H9 (cell line): ENCODE measurements around the gene FLOT2. TPM values are rescaled to one million over a fixed set of nuclear protein-coding genes. Genes with fewer than 3 reads are reported as not detected.

Experiments used
- DNase-seq: peaks from one replicate; pipeline ENCODE4 v3.0.0-alpha.2; 2017
- H2AFZ ChIP-seq: one replicate; pipeline ENCODE4 v1.6.1; 2013; ENCODE audit warnings: mild to moderate bottlenecking, low read length, control low read depth, moderate library complexity
- H2AK5ac ChIP-seq: 2 replicates; pipeline ENCODE4 v1.6.1; 2013; ENCODE audit warnings: low read length, control low read depth, mixed read lengths; ENCODE audit not compliant: insufficient read length
- H2BK120ac ChIP-seq: one replicate; pipeline ENCODE4 v1.6.1; 2013; ENCODE audit warnings: low read depth, mild to moderate bottlenecking, low read length, control low read depth, inconsistent platforms; ENCODE audit not compliant: poor library complexity, severe bottlenecking
- H2BK12ac ChIP-seq: 2 replicates; pipeline ENCODE4 v1.6.1; 2013; ENCODE audit warnings: low read length, control low read depth, mixed read lengths, low read depth; ENCODE audit not compliant: insufficient read length
- H2BK15ac ChIP-seq: 2 replicates; pipeline ENCODE4 v1.6.1; 2013; ENCODE audit warnings: low read depth, low read length, control low read depth
- H2BK20ac ChIP-seq: one replicate; pipeline ENCODE4 v1.6.1; 2013; ENCODE audit warnings: low read depth, mild to moderate bottlenecking, low read length, control low read depth, inconsistent platforms; ENCODE audit not compliant: poor library complexity, severe bottlenecking
- H2BK5ac ChIP-seq: 2 replicates; pipeline ENCODE4 v1.6.1; 2013; ENCODE audit warnings: low read length, control low read depth, mixed read lengths; ENCODE audit not compliant: insufficient read length
- H3K14ac ChIP-seq: 2 replicates; pipeline ENCODE4 v1.6.1; 2013; ENCODE audit warnings: low read length, control low read depth; ENCODE audit not compliant: insufficient read depth
- H3K18ac ChIP-seq: 2 replicates; pipeline ENCODE4 v1.6.1; 2013; ENCODE audit warnings: low read depth, mild to moderate bottlenecking, mixed read lengths, low read length, control low read depth; ENCODE audit not compliant: insufficient read length
- H3K23ac ChIP-seq: 2 replicates; pipeline ENCODE4 v1.6.1; 2013; ENCODE audit warnings: low read length, control low read depth, mixed read lengths, low read depth; ENCODE audit not compliant: insufficient read length
- H3K23me2 ChIP-seq: 2 replicates; pipeline ENCODE4 v1.6.1; 2013; ENCODE audit warnings: low read depth, mild to moderate bottlenecking, mixed read lengths, low read length, control low read depth; ENCODE audit not compliant: insufficient read length, poor library complexity, severe bottlenecking
- H3K27ac ChIP-seq: 2 replicates; pipeline ENCODE4 v1.5.1; 2013; ENCODE audit warnings: low read length, control low read depth, mixed read lengths, low read depth; ENCODE audit not compliant: insufficient read length
- H3K27me3 ChIP-seq: 2 replicates; pipeline ENCODE4 v1.6.1; 2013; ENCODE audit warnings: low read length, control low read depth, inconsistent platforms; ENCODE audit not compliant: insufficient read depth
- H3K4ac ChIP-seq: 2 replicates; pipeline ENCODE4 v1.6.1; 2013; ENCODE audit warnings: low read depth, mild to moderate bottlenecking, control low read depth, inconsistent platforms, low read length, moderate library complexity
- H3K4me1 ChIP-seq: 2 replicates; pipeline ENCODE4 v1.6.1; 2013; ENCODE audit warnings: low read length, control low read depth, inconsistent platforms; ENCODE audit not compliant: insufficient read depth
- H3K4me2 ChIP-seq: 2 replicates; pipeline ENCODE4 v1.6.1; 2013; ENCODE audit warnings: low read length, control low read depth, mixed read lengths; ENCODE audit not compliant: insufficient read length, insufficient read depth
- H3K56ac ChIP-seq: 2 replicates; pipeline ENCODE4 v1.6.1; 2013; ENCODE audit warnings: low read depth, mild to moderate bottlenecking, mixed read lengths, low read length, control low read depth; ENCODE audit not compliant: insufficient read length
- H3K79me1 ChIP-seq: 2 replicates; pipeline ENCODE4 v1.6.1; 2013; ENCODE audit warnings: low read depth, mild to moderate bottlenecking, moderate library complexity, low read length, control low read depth, inconsistent platforms; ENCODE audit not compliant: insufficient read depth, poor library complexity, severe bottlenecking
- H3K79me2 ChIP-seq: 2 replicates; pipeline ENCODE4 v1.6.1; 2013; ENCODE audit warnings: low read length, control low read depth, inconsistent platforms; ENCODE audit not compliant: insufficient read depth
- H3K9ac ChIP-seq: 2 replicates; pipeline ENCODE4 v1.6.1; 2013; ENCODE audit warnings: low read length, control low read depth, mixed read lengths; ENCODE audit not compliant: insufficient read length; ENCODE audit errors: extremely low read depth
- H3K9me3 ChIP-seq: one replicate; pipeline ENCODE4 v1.6.1; 2013; ENCODE audit warnings: low read depth, low read length, inconsistent platforms; ENCODE audit not compliant: control insufficient read depth
- H3T11ph ChIP-seq: one replicate; pipeline ENCODE4 v1.6.1; 2013; ENCODE audit warnings: mild to moderate bottlenecking, low read length, control low read depth, inconsistent platforms
- H4K20me1 ChIP-seq: one replicate; pipeline ENCODE4 v1.6.1; 2013; ENCODE audit not compliant: control insufficient read depth, insufficient read length, insufficient read depth
- H4K5ac ChIP-seq: 2 replicates; pipeline ENCODE4 v1.6.1; 2013; ENCODE audit warnings: low read depth, mild to moderate bottlenecking, mixed read lengths, low read length, control low read depth; ENCODE audit not compliant: insufficient read length
- H4K8ac ChIP-seq: replicated peaks from 2 replicates; pipeline ENCODE4 v1.6.1; 2013; ENCODE audit warnings: low read length, control low read depth, mixed read lengths, low read depth; ENCODE audit not compliant: insufficient read length
- H4K91ac ChIP-seq: 2 replicates; pipeline ENCODE4 v1.6.1; 2013; ENCODE audit warnings: low read depth, mild to moderate bottlenecking, moderate library complexity, mixed read lengths, low read length, control low read depth; ENCODE audit not compliant: insufficient read length
- H3K27ac Mint-ChIP-seq, 3 experiments: 2 replicates in 2 of 3; 3 replicates in 1 of 3; pipeline ENCODE4 v1.8.0; 2020 to 2021; ENCODE audit warnings: mixed read lengths in 3 of 3, mild to moderate bottlenecking in 1 of 3, moderate library complexity in 1 of 3
- H3K27me3 Mint-ChIP-seq: 2 replicates; pipeline ENCODE4 v1.8.0; 2021; ENCODE audit warnings: low read depth, mild to moderate bottlenecking, moderate library complexity, mixed read lengths
- H3K36me3 Mint-ChIP-seq, 3 experiments: 2 replicates in 2 of 3; 3 replicates in 1 of 3; pipeline ENCODE4 v1.8.0; 2020 to 2021; ENCODE audit warnings: low read depth in 3 of 3, mixed read lengths in 3 of 3; ENCODE audit not compliant: insufficient read depth in 1 of 3
- H3K4me1 Mint-ChIP-seq, 2 experiments: 2 replicates each; pipeline ENCODE4 v1.8.0; 2020; ENCODE audit warnings: mixed read lengths in 2 of 2
- H3K4me3 Mint-ChIP-seq, 2 experiments: 2 replicates in 1 of 2; 3 replicates in 1 of 2; pipeline ENCODE4 v1.8.0; 2020 to 2021; ENCODE audit warnings: mild to moderate bottlenecking in 2 of 2, mixed read lengths in 2 of 2, moderate library complexity in 1 of 2
- H3K9me3 Mint-ChIP-seq, 2 experiments: 2 replicates in 1 of 2; 3 replicates in 1 of 2; pipeline ENCODE4 v1.8.0; 2020; ENCODE audit warnings: mild to moderate bottlenecking in 2 of 2, mixed read lengths in 2 of 2, moderate library complexity in 1 of 2
- WGBS: extraction: QIAGEN DNeasy Blood & Tissue Kit; methylation state at CpG from one replicate; pipeline ENCODE4 v1.1.7; 2013; ENCODE audit warnings: missing lambda C conversion rate, low lambda C conversion rate, mixed read lengths; ENCODE audit not compliant: insufficient read length; ENCODE audit errors: extremely low coverage; 5-methylcytosine and 5-hydroxymethylcytosine counted together
- total RNA-seq: library from RNA; stranded (reverse); gene quantifications from 2 replicates; pipeline ENCODE4 v1.2.1, GENCODE V29; 2021
- TF ChIP-seq, protein P1 (sequence below): fragments of 200-600 bp; sonication (generic); conservative IDR thresholded peaks from 3 replicates; pipeline ENCODE4 v1.8.0; 2021; ENCODE audit warnings: antibody characterized with exemption, mild to moderate bottlenecking

Gene FLOT2
- total RNA-seq, 1 experiment from 2014 or later: 173 TPM

DNA sequence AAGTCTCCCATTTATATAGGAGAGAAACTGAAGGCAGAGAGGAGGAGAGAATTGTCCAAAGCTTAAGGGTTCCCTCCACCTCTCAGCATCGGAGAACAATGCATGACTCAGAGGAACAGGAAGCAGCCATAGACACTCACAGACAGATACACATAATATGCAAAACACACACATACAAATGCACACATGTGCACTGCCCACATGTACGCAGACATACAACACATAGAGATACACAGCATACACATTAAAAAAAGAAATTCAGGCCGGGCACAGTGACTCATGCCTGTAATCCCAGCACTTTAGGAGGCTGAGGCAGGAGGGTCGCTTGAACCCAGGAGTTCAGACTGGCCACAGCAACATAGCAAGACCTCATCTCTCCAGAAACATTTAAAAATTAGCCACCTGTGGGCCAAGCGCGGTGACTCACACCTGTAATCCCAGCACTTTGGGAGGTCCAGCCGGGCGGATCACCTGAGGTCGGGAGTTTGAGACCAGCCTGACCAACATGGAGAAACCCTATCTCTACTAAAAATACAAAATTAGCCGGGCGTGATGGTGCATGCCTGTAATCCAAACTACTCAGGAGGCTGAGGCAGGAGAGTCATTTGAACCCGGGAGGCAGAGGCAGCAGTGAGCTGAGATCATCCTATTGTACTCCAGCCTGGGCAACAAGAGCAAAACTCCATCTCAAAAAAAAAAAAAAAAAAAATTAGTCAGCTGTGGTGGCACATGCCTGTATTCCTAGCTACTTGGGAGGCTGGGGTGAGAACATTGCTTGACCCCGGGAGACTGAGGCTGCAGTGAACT lies 31.4 kb downstream of the FLOT2 start:
- TF ChIP-seq, protein P1, sequence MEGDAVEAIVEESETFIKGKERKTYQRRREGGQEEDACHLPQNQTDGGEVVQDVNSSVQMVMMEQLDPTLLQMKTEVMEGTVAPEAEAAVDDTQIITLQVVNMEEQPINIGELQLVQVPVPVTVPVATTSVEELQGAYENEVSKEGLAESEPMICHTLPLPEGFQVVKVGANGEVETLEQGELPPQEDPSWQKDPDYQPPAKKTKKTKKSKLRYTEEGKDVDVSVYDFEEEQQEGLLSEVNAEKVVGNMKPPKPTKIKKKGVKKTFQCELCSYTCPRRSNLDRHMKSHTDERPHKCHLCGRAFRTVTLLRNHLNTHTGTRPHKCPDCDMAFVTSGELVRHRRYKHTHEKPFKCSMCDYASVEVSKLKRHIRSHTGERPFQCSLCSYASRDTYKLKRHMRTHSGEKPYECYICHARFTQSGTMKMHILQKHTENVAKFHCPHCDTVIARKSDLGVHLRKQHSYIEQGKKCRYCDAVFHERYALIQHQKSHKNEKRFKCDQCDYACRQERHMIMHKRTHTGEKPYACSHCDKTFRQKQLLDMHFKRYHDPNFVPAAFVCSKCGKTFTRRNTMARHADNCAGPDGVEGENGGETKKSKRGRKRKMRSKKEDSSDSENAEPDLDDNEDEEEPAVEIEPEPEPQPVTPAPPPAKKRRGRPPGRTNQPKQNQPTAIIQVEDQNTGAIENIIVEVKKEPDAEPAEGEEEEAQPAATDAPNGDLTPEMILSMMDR: no peak
- H3K9ac ChIP-seq: no peak overlapping the region
- no peak overlapping the region for H2AK5ac ChIP-seq
- H3K23ac ChIP-seq: no peak overlapping the region
- no peak overlapping the region for H2BK12ac ChIP-seq
- no peak overlapping the region for H4K91ac ChIP-seq
- H3K79me2 ChIP-seq: no peaks in the 10 kb centered on the region
- Mint-ChIP-seq H3K36me3 (peaks cover 0 to 5% (median 0%) of the 10 kb centered on the region in 3 experiments; a peak in 1 of 7 replicates), H3K4me3 (no peak overlapping the region), H3K4me1 (peaks cover 14 to 23% of the 10 kb centered on the region in 2 experiments), H3K27ac (no peak overlapping the region; a peak in 1 of 7 replicates), H3K27me3 (peaks cover 8% of the 10 kb centered on the region), H3K9me3 (no peaks in the 10 kb centered on the region)
- H3T11ph ChIP-seq: no peak overlapping the region
- no peaks in the 10 kb centered on the region for H4K20me1 ChIP-seq
- H2BK15ac ChIP-seq: no peak overlapping the region
- no peak overlapping the region for H3K4me2 ChIP-seq
- H3K4ac ChIP-seq: no peak overlapping the region
- H2AFZ ChIP-seq: no peak overlapping the region
- H4K5ac ChIP-seq: no peak overlapping the region
- no peak overlapping the region for H2BK120ac ChIP-seq
- whole genome bisulfite sequencing: no CpG with 5 or more reads among the region's 13 CpGs
- H3K23me2 ChIP-seq: peaks cover 3% of the 10 kb centered on the region
- no peak for DNase-seq
- no peaks in the 10 kb centered on the region for H3K79me1 ChIP-seq
- no peak overlapping the region for H3K14ac ChIP-seq
- H3K9me3 ChIP-seq: no peaks in the 10 kb centered on the region
- H3K27me3 ChIP-seq: no peaks in the 10 kb centered on the region
- no peak overlapping the region for H3K56ac ChIP-seq
- H4K8ac ChIP-seq: no peak overlapping the region
- H2BK20ac ChIP-seq: no peak overlapping the region
- no peak overlapping the region for H2BK5ac ChIP-seq
- no peak overlapping the region for H3K27ac ChIP-seq
- no peaks in the 10 kb centered on the region; the same call in 1 of the 2 replicates for H3K4me1 ChIP-seq
- no peak overlapping the region for H3K18ac ChIP-seq
